Muscle layer of colon (tissue), 2 donors: Measurements from ENCODE around the gene FMN1.

Source experiments
- H3K27ac ChIP-seq: one replicate; pipeline ENCODE4 v1.7.0; 2013; ENCODE audit warnings: low read depth, mild to moderate bottlenecking, low read length, moderate library complexity
- H3K27me3 ChIP-seq, 2 donors: one replicate each; pipeline ENCODE4 v1.7.0; 2013; ENCODE audit warnings: low read length in 2 of 2, mild to moderate bottlenecking in 2 of 2; ENCODE audit not compliant: insufficient read depth in 2 of 2, control insufficient read depth in 1 of 2
- H3K36me3 ChIP-seq: one replicate; pipeline ENCODE4 v1.7.0; 2013; ENCODE audit warnings: mild to moderate bottlenecking, low read length; ENCODE audit not compliant: insufficient read depth
- H3K4me1 ChIP-seq: one replicate; pipeline ENCODE4 v1.7.0; 2013; ENCODE audit warnings: mild to moderate bottlenecking, low read length; ENCODE audit not compliant: insufficient read depth
- H3K4me3 ChIP-seq, 2 donors: one replicate each; pipeline ENCODE4 v1.7.0; 2013; ENCODE audit warnings: low read length in 2 of 2, low read depth in 1 of 2, mild to moderate bottlenecking in 1 of 2, moderate library complexity in 1 of 2
- H3K9ac ChIP-seq: one replicate; pipeline ENCODE4 v1.7.0; 2013; ENCODE audit warnings: low read length
- H3K9me3 ChIP-seq: one replicate; pipeline ENCODE4 v1.7.0; 2013; ENCODE audit warnings: mild to moderate bottlenecking, low read length
- donor health status: abdominal sarcoma.
- donor health status: Adenocarcinoma of cecum.

The FMN1 gene

DNA sequence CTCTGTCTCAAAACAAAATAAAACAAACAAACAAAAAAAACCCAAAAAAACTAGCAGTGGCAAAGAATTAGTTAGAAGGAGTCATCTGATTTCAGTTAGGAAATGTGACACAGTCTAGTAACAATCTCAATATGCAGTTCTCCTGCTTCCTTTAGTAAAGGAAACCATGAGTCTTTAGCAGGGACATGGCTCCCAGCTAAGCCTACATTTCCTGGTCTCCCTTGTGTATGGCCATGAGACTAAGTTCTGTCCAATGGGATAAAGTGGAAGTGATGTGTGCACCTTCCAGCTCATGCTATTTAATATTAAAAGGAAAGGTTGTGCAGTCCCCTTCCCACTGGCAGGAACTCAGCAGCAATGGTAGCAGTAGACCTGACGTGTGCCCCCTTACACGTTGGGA lies 402.1 kb downstream of the FMN1 start:
- H3K4me1 ChIP-seq = no peaks in the 10 kb centered on the region
- no peak overlapping the region for H3K27ac ChIP-seq
- H3K27me3 ChIP-seq = no peaks in the 10 kb centered on the region
- no peaks in the 10 kb centered on the region for H3K9me3 ChIP-seq
- no peak overlapping the region for H3K4me3 ChIP-seq
- H3K36me3 ChIP-seq = no peaks in the 10 kb centered on the region
- no peak overlapping the region for H3K9ac ChIP-seq

DNA sequence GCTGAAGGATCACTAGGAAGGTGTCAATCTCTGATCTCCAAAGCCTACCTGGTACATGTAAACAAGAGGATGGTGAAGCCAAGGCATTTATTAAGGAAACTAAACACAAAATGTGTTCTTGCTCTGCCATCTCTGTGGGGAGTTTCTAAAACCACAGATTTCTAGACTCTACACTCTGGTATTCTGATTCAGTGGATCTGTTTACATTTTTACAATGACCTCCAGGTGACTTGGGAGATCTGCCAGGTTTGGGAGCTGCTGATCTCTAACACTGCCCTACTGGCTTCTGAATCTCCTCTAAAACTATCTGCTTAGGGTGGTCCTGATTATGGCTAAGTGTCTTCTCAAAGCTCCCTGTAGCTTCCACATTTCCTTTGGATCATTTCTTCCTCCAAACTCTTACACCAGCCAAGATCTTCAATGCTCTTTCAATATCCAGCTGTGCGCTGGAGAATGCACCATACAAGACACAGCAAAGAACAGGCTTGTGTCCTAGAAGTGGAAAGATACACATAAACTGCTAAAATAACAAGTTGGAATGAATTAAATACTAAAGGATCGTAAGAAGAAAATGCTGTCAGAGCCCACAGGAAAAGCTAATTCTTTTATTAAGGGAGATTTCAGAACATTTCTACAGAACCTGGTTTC lies 404.0 kb downstream of the FMN1 start:
- no peaks in the 10 kb centered on the region for H3K4me1 ChIP-seq
- H3K27ac ChIP-seq = no peak overlapping the region
- H3K9me3 ChIP-seq = no peaks in the 10 kb centered on the region
- no peaks in the 10 kb centered on the region for H3K27me3 ChIP-seq
- H3K9ac ChIP-seq = no peak overlapping the region
- no peaks in the 10 kb centered on the region for H3K36me3 ChIP-seq
- no peak overlapping the region for H3K4me3 ChIP-seq

DNA sequence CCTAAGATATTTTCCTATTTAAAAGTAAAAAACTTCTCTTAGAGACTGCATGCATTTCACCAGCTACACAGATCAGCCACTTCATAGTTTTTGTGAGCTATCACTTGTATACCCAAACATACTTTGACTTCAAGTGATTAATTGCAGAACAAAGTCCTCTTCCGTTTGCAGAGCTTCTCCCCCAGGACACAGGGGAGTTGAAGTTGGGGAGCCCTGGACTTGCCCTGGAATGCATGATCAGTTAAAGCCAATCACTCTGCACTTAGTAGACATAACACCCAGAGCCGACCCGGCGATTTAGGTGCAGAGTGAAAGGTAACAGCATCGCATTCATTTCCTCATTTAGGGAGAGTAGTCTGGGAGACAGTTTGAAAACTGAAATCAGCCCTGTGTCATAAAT lies 406.6 kb downstream of the FMN1 start:
- no peaks in the 10 kb centered on the region for H3K27me3 ChIP-seq
- no peak overlapping the region for H3K27ac ChIP-seq

DNA sequence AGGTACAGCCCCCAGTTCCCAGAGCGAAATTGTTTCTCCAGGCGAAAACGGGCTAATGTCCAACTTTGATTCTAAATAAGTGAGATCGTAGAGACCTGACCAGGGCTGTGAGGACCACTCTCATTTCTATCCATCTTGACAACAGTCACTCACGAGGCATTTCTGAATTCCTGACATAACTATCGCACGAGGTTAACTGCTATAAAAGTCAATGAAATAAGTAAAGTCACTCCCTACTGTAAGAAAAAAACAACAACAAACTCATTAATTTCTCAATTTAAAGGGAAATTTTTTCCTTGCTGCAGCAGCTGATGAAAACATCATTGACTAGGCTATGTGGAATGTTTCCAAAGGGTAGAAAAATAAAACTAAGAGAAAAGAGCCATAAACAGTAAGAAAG lies 407.6 kb downstream of the FMN1 start:
- Histone ChIP-seq H3K36me3 (no peaks in the 10 kb centered on the region), H3K9me3 (no peaks in the 10 kb centered on the region), H3K9ac (no peak overlapping the region), H3K27ac (no peak overlapping the region), H3K4me3 (no peak overlapping the region), H3K4me1 (no peaks in the 10 kb centered on the region), H3K27me3 (no peaks in the 10 kb centered on the region)

More for the DNA sequence above, 406.6 kb downstream of the FMN1 start:
- no peak overlapping the region for H3K9ac ChIP-seq
- H3K4me3 ChIP-seq = no peak overlapping the region
- no peaks in the 10 kb centered on the region for H3K4me1 ChIP-seq
- no peaks in the 10 kb centered on the region for H3K9me3 ChIP-seq
- H3K36me3 ChIP-seq = no peaks in the 10 kb centered on the region

DNA sequence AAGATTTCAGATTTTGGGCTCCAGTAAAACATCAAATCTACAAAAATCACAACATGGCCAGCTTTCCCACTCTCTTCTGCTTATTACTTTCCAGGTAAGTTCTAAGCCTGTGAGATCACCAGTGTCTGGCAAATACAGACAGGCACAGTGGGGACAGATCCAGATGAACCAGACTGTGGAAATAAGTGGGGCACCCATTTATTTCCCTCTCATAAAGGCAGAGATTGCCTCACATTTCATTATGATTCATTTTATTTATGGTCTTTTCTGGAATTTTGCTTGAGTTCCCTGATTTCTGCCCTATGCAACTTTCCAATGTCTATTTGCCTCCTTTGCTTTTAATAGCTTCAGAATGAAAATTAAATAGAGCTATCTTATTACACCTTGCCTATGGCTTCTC lies 409.9 kb downstream of the FMN1 start:
- H3K27ac ChIP-seq = no peak overlapping the region
- H3K4me3 ChIP-seq = no peak overlapping the region
- no peaks in the 10 kb centered on the region for H3K36me3 ChIP-seq
- no peak overlapping the region for H3K9ac ChIP-seq
- no peaks in the 10 kb centered on the region for H3K9me3 ChIP-seq
- no peaks in the 10 kb centered on the region for H3K27me3 ChIP-seq
- H3K4me1 ChIP-seq = no peaks in the 10 kb centered on the region

- no peaks in the 10 kb centered on the region for H3K9me3 ChIP-seq
- no peak overlapping the region for H3K9ac ChIP-seq
- no peaks in the 10 kb centered on the region for H3K27me3 ChIP-seq
- H3K4me1 ChIP-seq = no peaks in the 10 kb centered on the region
- H3K27ac ChIP-seq = no peak overlapping the region
- H3K4me3 ChIP-seq = no peak overlapping the region
- H3K36me3 ChIP-seq = no peaks in the 10 kb centered on the region
Measured at GRCh38 chr15:32781781-32782180, 412.7 kb downstream of the FMN1 start.

GRCh38 chr15:32778391-32779176 lies 415.9 kb downstream of the FMN1 start:
- no peaks in the 10 kb centered on the region for H3K9me3 ChIP-seq
- H3K27ac ChIP-seq = no peak overlapping the region
- no peaks in the 10 kb centered on the region for H3K27me3 ChIP-seq
- no peak overlapping the region for H3K9ac ChIP-seq
- H3K4me3 ChIP-seq = no peak overlapping the region
- H3K36me3 ChIP-seq = no peaks in the 10 kb centered on the region
- H3K4me1 ChIP-seq = no peaks in the 10 kb centered on the region

- no peaks in the 10 kb centered on the region for H3K4me1 ChIP-seq
- H3K9ac ChIP-seq = no peak overlapping the region
- H3K9me3 ChIP-seq = no peaks in the 10 kb centered on the region
- H3K27ac ChIP-seq = no peak overlapping the region
- no peaks in the 10 kb centered on the region for H3K36me3 ChIP-seq
- no peaks in the 10 kb centered on the region for H3K27me3 ChIP-seq
- no peak overlapping the region for H3K4me3 ChIP-seq
Measured at GRCh38 chr15:32775103-32775502, 419.4 kb downstream of the FMN1 start.

DNA sequence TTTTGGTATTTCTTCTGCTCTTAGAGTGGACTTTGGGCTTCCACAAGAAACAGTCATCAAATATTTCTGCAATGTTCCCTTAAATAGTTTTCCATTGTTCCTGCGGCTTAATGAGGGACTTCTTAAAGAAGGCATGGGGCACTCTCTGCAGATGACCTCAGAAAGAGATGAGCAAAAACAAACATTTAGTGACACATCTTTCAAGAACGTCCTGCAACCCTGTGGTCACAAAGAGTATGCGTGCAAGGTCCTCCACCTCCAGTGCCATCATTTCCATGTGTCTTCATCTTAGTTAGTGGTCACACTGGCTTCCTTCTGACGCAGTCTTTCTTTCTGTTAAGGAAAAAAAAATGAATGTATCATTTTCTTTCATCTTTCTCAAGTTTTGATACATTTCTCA lies 420.5 kb downstream of the FMN1 start:
- Histone ChIP-seq H3K27ac (no peak overlapping the region), H3K4me1 (no peaks in the 10 kb centered on the region), H3K9me3 (no peaks in the 10 kb centered on the region), H3K9ac (no peak overlapping the region), H3K36me3 (no peaks in the 10 kb centered on the region), H3K4me3 (no peak overlapping the region), H3K27me3 (no peaks in the 10 kb centered on the region)

GRCh38 chr15:32767236-32767635 lies 427.3 kb downstream of the FMN1 start:
- H3K4me1 ChIP-seq = no peaks in the 10 kb centered on the region
- H3K36me3 ChIP-seq = no peaks in the 10 kb centered on the region
- H3K9ac ChIP-seq = no peak overlapping the region
- no peaks in the 10 kb centered on the region for H3K9me3 ChIP-seq
- H3K27ac ChIP-seq = no peak overlapping the region
- no peaks in the 10 kb centered on the region for H3K27me3 ChIP-seq
- no peak overlapping the region for H3K4me3 ChIP-seq

DNA sequence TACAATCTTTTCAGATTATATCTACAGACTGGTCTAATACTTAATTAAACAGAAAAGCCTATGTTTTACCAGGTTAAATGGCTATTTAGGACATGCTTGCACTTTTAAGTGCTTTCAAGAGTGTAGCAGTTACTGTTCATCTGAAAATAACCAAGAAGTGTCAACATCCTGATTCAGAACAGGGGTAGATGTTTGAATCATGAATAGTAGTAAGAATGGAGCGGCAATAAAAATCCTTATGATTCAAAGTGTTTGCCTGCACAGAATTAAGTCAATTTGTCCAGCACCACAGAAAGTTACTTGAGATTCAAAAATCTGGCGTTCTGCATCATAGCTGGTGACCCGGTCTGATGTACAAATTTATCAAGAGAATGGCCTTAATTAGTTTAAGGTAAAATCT lies 428.4 kb downstream of the FMN1 start:
- Histone ChIP-seq H3K9me3 (no peaks in the 10 kb centered on the region), H3K27me3 (no peaks in the 10 kb centered on the region), H3K4me3 (no peak overlapping the region), H3K9ac (no peak overlapping the region), H3K4me1 (no peaks in the 10 kb centered on the region), H3K36me3 (no peaks in the 10 kb centered on the region), H3K27ac (no peak overlapping the region)

DNA sequence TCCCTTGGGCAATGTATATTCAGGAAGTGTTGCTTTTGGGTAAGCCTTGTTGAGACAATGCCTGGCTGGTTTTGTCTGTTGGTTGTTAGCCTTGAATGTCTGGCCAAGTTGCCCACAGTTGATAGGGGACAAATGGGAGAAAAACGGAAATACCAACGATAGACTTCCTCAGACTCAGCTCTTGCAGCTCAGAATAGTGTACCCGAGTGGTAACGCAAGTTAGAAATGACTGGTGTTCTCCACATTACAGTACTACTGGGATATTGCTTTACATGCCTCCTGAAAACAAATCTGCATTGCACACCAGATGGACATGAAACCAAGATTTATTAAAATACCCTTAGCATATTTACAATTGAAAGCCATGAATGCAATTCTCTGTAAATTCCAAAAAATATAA lies 429.3 kb downstream of the FMN1 start:
- Histone ChIP-seq H3K27me3 (no peaks in the 10 kb centered on the region), H3K9me3 (no peaks in the 10 kb centered on the region), H3K27ac (no peak overlapping the region), H3K36me3 (no peaks in the 10 kb centered on the region), H3K9ac (no peak overlapping the region), H3K4me1 (no peaks in the 10 kb centered on the region), H3K4me3 (no peak overlapping the region)
